Breast epithelium (tissue), 3 donors: ENCODE data around the gene FJX1.

ENCODE experiments used
- POLR2A ChIP-seq: fragments of 450-650 bp; IDR thresholded peaks from one replicate; pipeline ENCODE4 v1.6.1; 2016; ENCODE audit warnings: antibody characterized with exemption, mild to moderate bottlenecking, moderate library complexity
- POLR2AphosphoS5 ChIP-seq, 3 donors: sonication (generic); formaldehyde crosslinking; IDR thresholded peaks; one replicate each; pipeline ENCODE4 v1.6.1; 2017; ENCODE audit warnings: antibody characterized with exemption in 3 of 3
- TF ChIP-seq, protein P1 (sequence below), 3 donors: fragments of 450-650 bp; IDR thresholded peaks; one replicate each; pipeline ENCODE4 v1.5.1; 2016 to 2017; ENCODE audit warnings: antibody characterized with exemption in 3 of 3, mild to moderate bottlenecking in 3 of 3, moderate library complexity in 3 of 3

DNA sequence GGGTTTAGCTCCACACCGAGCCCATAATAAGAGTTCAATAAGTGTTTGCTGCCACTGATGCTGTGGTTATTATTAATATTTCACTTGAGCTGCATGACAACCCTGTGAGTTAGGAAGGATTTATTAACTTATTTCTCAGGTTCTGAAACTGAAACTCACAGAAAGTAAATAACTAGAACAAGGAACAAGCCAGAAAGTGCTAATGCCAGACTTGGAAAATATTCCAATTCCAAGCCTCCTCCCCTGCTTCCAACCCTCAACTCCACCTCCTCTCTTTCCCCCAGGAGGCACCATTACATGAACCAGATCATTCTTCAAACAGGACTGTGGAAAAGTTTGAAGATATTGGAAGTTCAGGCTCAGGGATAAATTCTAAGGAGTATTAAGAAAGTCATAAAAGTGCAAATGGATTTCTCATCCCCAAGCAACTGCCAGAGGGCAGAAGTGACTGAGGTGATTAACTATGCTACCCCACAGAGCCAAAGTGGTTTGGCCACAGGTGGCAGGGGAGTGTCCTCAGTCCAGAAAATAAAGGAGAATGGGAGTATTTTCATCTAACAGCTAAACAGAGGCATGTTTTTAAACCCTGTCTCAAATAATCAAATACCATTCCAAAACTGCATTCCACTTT lies 3.2 kb upstream of the FJX1 start:
- TF ChIP-seq, protein P1, sequence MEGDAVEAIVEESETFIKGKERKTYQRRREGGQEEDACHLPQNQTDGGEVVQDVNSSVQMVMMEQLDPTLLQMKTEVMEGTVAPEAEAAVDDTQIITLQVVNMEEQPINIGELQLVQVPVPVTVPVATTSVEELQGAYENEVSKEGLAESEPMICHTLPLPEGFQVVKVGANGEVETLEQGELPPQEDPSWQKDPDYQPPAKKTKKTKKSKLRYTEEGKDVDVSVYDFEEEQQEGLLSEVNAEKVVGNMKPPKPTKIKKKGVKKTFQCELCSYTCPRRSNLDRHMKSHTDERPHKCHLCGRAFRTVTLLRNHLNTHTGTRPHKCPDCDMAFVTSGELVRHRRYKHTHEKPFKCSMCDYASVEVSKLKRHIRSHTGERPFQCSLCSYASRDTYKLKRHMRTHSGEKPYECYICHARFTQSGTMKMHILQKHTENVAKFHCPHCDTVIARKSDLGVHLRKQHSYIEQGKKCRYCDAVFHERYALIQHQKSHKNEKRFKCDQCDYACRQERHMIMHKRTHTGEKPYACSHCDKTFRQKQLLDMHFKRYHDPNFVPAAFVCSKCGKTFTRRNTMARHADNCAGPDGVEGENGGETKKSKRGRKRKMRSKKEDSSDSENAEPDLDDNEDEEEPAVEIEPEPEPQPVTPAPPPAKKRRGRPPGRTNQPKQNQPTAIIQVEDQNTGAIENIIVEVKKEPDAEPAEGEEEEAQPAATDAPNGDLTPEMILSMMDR (IDR thresholded peaks at IDR 0.05): no peak
- TF ChIP-seq POLR2A: no peak
- TF ChIP-seq POLR2AphosphoS5 (IDR thresholded peaks at IDR 0.05): no peak
